ENCODE results near the gene USH1C.

Gene USH1C

GRCh38 chr11:17544181-17544622, at the start of gene USH1C:
Gene USH1C, minus strand, starts transcription at chr11:17544416. Its CDS starts 109 bp downstream, at chr11:17544307.
- TF ChIP-seq, protein P1, sequence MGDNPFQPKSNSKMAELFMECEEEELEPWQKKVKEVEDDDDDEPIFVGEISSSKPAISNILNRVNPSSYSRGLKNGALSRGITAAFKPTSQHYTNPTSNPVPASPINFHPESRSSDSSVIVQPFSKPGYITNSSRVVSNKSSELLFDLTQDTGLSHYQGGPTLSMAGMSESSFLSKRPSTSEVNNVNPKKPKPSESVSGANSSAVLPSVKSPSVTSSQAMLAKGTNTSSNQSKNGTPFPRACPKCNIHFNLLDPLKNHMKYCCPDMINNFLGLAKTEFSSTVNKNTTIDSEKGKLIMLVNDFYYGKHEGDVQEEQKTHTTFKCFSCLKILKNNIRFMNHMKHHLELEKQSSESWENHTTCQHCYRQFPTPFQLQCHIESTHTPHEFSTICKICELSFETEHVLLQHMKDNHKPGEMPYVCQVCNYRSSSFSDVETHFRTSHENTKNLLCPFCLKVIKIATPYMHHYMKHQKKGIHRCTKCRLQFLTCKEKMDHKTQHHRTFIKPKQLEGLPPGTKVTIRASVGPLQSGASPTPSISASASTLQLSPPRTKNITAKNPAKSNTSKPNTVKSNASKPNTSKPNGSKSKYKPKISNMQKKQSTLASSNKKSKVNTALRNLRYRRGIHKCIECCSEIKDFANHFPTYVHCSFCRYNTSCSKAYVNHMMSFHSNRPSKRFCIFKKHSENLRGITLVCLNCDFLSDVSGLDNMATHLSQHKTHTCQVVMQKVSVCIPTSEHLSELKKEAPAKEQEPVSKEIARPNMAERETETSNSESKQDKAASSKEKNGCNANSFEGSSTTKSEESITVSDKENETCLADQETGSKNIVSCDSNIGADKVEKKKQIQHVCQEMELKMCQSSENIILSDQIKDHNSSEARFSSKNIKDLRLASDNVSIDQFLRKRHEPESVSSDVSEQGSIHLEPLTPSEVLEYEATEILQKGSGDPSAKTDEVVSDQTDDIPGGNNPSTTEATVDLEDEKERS (tag by site-specific recombination; IDR thresholded peaks at IDR 0.05), result no peak
- no peak for TF ChIP-seq ZNF692 (tag by site-specific recombination; IDR thresholded peaks at IDR 0.05)
- TF ChIP-seq INSM2 (tag by site-specific recombination; IDR thresholded peaks at IDR 0.05), result no peak
- TF ChIP-seq, protein P2, sequence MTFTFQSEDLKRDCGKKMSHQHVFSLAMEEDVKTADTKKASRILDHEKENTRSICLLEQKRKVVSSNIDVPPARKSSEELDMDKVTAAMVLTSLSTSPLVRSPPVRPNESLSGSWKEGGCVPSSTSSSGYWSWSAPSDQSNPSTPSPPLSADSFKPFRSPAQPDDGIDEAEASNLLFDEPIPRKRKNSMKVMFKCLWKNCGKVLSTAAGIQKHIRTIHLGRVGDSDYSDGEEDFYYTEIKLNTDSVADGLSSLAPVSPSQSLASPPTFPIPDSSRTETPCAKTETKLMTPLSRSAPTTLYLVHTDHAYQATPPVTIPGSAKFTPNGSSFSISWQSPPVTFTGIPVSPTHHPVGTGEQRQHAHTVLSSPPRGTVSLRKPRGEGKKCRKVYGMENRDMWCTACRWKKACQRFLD (tag by site-specific recombination; IDR thresholded peaks at IDR 0.05), result no peak
- TF ChIP-seq ZNF626 (tag by site-specific recombination; IDR thresholded peaks at IDR 0.05), result no peak
- no peak for TF ChIP-seq ZNF549 (tag by site-specific recombination; IDR thresholded peaks at IDR 0.05)
- no peak for TF ChIP-seq SCRT2 (tag by site-specific recombination; IDR thresholded peaks at IDR 0.05)
- no peak for TF ChIP-seq SETDB1 (IDR thresholded peaks at IDR 0.05; ENCODE audit: insufficient read length, low read length)
- TF ChIP-seq ZFP37 (tag by site-specific recombination; IDR thresholded peaks at IDR 0.05), result no peak
- TF ChIP-seq, protein P3, sequence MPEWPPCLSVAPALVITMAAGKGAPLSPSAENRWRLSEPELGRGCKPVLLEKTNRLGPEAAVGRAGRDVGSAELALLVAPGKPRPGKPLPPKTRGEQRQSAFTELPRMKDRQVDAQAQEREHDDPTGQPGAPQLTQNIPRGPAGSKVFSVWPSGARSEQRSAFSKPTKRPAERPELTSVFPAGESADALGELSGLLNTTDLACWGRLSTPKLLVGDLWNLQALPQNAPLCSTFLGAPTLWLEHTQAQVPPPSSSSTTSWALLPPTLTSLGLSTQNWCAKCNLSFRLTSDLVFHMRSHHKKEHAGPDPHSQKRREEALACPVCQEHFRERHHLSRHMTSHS (tag by site-specific recombination; IDR thresholded peaks at IDR 0.05), result no peak
- no peak for TF ChIP-seq ZNF24 (tag by site-specific recombination; IDR thresholded peaks at IDR 0.05)
- TF ChIP-seq ZFP41 (tag by site-specific recombination; IDR thresholded peaks at IDR 0.05; ENCODE audit: borderline replicate concordance), result no peak
- no peak for TF ChIP-seq AEBP2 (tag by site-specific recombination; IDR thresholded peaks at IDR 0.05; ENCODE audit: borderline replicate concordance)
- no peak for TF ChIP-seq ZNF366 (tag by site-specific recombination; conservative IDR thresholded peaks at IDR 0.05)
- TF ChIP-seq ATF2 (tag by site-specific recombination; IDR thresholded peaks at IDR 0.05; ENCODE audit: low read depth), result no peak
- no peak for TF ChIP-seq CTCF (tag by site-specific recombination; IDR thresholded peaks at IDR 0.05)
- TF ChIP-seq REPIN1 (tag by site-specific recombination; IDR thresholded peaks at IDR 0.05; ENCODE audit: low read depth), result no peak
- H3K27ac ChIP-seq (ENCODE audit: extremely low read depth, low read depth, low read length), result no peak within 1 kb of the TSS
- H3K36me3 ChIP-seq (ENCODE audit: control insufficient read depth in 2 of 2, insufficient read depth in 1 of 2, low read length in 2 of 2), result no peaks in the 10 kb centered on the region
- no peak within 1 kb of the TSS for H3K4me3 ChIP-seq (ENCODE audit: low read depth, low read length)
- no peaks in the 10 kb centered on the region for H3K4me1 ChIP-seq (ENCODE audit: control insufficient read depth, insufficient read depth, low read length)
- POLR2A ChIA-PET, result interaction anchor here (0.6 kb wide), 1 partner anchor 159 kb away, joined by 5 read pairs; no protein-coding TSS in a partner anchor
- CTCF ChIA-PET, result interaction anchor here (0.6 to 3.2 kb wide), 2 partner anchors 16 to 57 kb away, joined by 5 to 19 read pairs; no protein-coding TSS in a partner anchor
- no peaks in the 10 kb centered on the region for H3K9me3 ChIP-seq (ENCODE audit: control insufficient read depth, insufficient read depth, low read depth, low read length)
